GM18498 (cell line): ENCODE data around the gene TNFRSF12A.
"Not testable (repeated sequence)": the region's sequence is repeated elsewhere in the genome, so short reads cannot be mapped to it uniquely, and the experiment has no call there.

Source experiments
- ATAC-seq: cut with Tn5 transposase; IDR thresholded peaks from one replicate; pipeline ENCODE4 v1.9.1; 2021; ENCODE audit warnings: mild to moderate bottlenecking, moderate library complexity; ENCODE audit not compliant: unreplicated experiment

Gene TNFRSF12A

DNA sequence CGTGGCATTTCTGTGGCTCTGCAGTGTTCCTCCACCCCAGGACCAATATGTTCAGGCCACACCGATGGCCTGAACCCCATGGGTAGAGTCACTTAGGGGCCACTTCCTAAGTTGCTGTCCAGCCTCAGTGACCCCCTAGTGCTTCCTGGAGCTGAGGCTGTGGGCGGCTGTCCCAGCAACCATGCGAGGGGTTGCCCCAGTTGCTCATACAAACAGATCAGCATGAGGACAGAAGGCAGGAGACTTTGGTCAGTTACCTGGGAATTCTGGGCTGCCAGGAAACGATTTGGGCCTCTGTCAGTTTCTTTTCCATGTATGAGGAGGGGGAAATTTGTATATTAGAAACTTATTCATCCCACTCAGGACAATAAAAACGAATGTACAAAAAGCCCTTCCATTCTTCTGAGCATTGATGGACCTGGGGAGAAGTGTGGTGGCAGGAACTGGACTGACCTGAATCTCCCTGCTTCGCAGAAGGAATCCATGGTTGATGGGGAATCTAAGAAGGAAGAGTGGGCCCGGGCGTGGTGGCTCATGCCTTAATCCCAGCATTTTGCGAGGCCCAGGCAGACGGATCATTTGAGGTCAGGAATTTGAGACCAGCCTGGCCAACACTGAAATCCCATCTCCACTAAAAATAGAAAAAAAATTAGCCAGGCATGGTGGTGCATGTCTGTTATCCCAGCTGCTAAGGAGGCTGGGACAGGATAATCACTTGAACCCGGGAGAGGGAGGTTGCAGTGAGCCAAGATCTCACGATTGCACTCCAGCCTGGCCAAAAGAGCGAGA is 40.4 kb downstream of the TNFRSF12A start:
- no peak for ATAC-seq

DNA sequence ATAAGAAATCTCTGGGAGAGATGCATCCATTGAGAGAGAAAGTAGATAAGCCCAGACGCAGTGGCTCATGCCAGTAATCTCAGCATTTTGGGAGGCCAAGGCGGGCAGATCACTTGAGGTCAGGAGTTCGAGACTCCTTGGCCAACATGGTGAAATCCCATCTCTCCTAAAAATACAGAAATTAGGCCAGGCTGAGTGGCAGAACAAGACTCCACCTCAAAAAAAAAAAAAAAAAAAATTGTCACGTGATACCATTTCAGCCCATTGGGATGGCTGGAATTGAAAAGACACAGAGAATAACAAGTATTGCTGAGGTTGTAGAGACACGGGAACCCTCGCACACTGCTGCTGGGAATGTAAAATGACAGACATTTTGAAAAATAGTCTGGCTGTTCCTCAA is 42.4 kb downstream of the TNFRSF12A start:
- ATAC-seq = no peak

DNA sequence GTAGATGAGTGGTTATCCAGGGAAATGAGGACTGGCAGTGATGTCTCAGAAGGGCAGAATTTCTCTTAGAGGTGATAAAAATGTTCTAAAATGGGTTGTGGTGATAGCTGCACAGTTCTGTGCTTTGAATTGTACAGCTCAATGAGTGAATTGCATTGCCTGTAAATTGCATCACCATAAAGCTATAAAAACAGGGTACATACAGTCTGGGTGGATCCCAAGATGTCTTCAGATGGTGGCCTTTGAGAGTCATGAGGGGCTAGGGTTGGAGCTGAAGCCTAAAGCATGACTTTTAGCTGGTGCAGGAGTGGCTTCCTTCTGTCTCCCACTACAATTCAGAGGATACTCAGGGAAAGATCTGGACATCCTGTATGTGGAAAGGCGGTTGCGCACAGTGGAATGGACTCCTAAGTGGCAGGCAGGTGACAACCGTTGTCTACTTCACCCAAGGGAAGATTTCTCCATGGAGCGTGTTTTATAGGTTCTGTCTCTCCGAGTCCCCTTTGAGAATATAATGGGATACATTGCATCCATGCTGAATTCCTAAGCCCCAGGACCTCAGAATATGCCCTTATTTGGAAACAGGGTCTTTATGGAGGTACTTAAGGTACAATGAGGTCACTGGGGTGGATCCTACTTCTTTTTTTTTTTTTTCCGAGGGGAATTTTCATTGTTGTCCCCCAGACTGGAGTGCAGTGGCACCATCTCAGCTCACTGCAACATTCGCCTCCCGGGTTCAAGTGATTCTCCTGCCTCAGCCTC is 43.6 kb downstream of the TNFRSF12A start:
- ATAC-seq = no peak

DNA sequence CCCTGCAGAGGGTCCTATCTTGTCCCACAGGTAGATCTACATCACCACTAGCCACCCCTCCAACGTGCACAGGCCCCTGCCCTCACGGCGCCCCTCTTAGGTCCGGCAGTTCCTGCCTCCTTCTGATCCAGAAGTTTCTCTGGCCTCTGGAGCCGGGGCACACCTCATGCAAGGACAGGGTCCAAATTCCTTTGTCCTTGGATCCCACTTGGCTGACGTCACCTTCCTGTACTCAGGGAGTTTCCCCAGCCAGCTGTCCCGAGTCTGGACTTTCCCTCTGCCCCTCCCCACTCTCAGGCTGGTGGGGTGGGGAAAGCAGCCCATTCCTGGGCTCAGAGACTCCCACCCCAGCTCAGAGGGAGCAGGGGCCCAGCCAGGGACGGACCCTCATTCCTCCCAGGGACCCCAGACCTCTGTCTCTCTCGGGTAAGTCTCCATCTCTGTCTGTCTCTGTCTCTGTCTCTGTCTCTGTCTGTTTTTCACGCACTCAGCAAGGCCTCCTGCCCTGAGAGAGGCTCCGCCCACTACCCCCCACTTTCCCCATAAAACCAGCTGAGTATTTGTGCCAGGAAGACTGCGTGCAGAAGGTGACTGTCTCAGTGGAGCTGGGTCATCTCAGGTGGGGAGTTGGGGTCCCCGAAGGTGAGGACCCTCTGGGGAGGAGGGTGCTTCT is 45.0 kb downstream of the TNFRSF12A start, which contains the start of gene IL32:
Gene IL32, plus strand, starts transcription at position 572 of the 673 bp plus-strand sequence. CDS start 172 bp downstream, outside the sequence.
- no peak for ATAC-seq

DNA sequence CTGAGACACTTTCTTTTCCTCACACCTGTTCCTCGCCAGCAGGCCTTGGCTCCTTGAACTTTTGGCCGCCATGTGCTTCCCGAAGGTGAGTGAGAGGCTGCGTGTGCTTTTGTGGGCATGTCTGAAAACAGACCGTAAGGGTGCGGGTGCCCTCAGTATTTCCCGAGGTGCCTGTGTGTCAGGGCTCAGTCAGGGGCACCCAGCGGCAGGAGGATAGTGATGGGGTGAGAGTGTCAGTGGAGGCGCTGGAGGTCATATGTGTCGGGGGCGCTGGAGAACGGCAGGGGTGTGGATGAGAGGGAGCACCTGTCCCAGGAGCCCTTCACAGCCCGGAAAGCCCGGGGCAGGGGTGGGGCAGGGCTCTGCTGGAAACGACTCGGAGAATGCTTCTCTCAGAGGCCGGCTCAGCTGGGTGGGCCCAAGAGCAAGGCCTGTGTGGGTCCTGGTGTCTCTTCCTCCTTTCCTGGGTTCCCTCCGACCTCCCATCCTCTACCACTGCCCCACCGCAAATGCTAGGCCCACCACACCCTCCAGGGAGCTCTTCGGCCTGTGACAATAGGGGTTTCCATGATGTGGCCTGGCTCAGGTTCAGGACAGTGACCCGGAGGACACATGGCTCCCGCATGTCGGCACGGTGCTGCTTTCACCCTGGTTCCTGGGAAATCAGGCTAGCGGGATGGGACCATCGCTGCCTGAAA is 45.7 kb downstream of the TNFRSF12A start:
- ATAC-seq = no peak

DNA sequence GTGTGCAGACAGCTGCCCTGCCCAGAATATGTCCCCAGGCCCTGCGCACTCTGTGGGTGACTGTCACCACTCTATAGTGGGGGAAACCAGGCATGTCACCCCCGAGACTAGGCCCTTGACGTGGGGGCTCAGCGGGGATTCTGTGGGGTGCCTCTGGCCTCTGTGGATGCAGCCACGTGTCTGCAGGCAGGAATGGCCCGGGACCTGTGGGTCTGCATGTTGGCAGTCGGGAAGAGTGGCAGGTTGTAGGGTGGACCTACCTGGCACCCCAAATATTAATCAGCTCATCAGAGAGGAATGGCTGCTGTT is 46.2 kb downstream of the TNFRSF12A start:
- no peak for ATAC-seq

DNA sequence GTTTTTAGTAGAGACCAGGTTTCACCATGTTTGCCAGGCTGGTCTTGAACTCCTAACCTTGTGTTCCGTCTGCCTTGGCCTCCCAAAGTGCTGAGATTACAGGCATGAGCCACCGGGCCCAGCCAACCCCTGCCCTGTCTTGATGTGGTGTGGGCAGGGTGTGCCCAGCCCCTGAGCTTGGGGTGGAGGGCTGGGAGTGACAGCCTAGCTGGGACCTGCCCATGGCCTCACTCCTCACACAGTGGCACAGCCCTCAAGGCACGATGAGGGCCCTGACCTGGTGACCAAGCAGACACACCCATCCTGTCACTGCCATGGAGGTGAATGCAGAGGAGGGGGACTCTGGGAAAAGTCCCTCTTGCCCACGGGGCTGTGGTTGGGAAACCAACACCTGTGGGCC is 48.3 kb downstream of the TNFRSF12A start:
- ATAC-seq = no peak

- ATAC-seq = not testable (repeated sequence)
Measured at GRCh38 chr16:3069146-3069545, 49.0 kb downstream of the TNFRSF12A start.

DNA sequence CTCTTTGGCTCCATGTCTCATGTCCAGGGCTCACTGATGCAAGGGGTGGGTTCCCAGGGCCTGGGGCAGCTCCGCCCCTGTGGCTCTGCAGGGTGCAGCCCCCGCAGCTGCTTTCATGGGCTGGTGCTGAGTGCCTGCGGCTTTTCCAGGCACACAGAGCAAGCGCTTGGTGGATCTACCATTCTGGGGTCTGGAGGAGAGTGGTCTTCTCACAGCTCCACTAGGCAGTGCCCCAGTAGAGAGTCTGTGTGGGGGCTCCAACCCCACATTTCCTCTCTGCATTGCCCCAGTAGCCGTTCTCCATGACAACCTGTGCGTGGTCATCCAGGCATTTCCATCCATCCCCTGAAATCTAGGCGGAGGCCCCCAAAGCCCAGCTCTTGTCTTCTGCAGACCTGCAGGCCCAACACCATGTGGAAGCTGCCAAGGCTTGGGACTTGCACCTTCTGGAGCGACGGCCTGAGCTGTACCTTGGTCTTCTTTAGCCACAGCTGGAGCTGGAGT is 50.5 kb downstream of the TNFRSF12A start:
- ATAC-seq = no peak

DNA sequence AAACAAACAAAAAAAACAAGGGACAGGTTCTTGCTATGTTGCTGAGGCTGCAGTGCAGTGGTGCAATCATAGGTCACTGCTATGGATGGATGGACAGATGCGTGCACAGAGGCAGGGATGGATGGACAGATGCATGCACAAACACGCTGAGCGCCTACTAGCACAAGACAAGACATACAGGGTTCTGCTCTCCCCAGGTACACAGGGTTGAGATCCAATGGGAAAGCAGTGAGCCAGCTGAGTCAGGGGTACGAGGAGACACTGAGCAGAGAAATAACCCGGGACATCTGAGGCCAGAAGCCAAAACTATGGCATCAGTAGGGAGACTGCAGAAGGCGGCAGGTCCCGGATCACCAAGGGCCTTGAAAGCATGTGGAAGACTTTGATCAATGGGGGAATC is 51.5 kb downstream of the TNFRSF12A start:
- no peak for ATAC-seq
